Stimulated activated CD4-positive, alpha-beta T cell treated with anti-CD3 and anti-CD28 coated beads, Interleukin-4, amount 100 ng/mL, for 24 hours (primary cell): ENCODE results near the gene COL24A1.

Experiments used
- DNase-seq: peaks from one replicate; pipeline ENCODE4 v3.0.0-alpha.2; 2020

Gene COL24A1

DNA sequence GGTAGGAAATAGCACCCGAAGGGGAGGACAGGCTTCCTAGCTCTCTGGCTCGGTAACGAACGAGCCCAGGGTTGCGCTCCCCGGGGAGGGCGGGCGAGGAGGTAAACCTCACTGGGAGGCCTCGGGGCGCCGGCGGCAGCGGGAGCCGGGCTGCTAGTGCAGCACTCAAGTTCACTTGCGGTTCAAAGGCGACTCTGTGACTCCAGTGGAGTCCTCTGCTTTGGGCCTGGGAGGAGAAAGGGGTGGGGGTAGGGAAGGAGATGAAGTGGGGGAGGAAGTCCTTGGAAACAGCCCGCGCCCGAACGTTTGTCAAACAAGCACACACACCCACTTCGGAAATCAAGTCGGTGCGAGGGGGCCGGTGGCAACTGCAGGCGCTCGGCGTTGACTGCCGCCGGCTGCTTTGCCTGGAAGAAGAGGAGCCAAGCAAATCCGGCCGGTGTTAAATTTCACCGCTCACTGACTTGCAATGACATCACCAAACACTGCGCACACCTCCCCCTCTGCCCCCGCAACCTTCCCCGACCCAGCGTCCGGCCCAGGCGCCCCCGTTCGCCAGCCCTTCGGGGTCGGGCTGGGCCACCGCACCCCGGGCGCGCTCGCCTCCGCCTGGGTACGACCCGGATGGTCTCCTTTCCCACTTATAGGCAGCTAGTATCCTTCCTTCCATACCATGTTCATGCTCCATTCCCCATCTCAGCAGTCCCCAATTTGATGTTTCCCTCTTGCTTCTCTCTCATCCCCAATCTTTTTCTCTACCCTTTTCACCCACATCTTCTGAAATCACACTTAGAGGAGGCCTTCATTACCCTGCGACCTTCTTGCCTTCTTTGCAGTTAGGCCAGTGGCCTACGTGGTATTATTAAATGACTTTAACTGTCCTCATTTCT is at the start of gene COL24A1:
TSS of gene COL24A1 (minus strand) at position 207 of the 890 bp plus-strand sequence. CDS start 376 bp downstream, outside the sequence.
- DNase-seq, result no peak

DNA sequence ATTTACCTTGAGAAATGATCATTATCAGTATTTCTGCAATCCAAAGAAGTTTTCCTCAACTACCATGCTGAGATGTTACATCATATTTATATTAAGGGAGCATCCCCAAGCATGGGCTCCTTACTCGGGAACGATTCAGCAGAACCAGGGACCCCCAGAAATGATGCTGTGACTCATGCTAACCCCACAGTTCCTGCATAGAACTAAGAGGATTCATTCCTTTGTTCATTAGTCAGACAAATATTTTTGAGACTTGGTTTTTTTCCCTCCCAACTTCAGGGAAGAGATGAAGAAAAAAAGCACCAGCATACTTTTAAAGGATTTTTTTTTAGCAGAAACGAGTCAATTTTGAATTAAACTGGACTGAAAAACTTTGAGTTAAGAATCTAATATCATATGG is 49.2 kb upstream of the COL24A1 start:
- DNase-seq, result no peak

DNA sequence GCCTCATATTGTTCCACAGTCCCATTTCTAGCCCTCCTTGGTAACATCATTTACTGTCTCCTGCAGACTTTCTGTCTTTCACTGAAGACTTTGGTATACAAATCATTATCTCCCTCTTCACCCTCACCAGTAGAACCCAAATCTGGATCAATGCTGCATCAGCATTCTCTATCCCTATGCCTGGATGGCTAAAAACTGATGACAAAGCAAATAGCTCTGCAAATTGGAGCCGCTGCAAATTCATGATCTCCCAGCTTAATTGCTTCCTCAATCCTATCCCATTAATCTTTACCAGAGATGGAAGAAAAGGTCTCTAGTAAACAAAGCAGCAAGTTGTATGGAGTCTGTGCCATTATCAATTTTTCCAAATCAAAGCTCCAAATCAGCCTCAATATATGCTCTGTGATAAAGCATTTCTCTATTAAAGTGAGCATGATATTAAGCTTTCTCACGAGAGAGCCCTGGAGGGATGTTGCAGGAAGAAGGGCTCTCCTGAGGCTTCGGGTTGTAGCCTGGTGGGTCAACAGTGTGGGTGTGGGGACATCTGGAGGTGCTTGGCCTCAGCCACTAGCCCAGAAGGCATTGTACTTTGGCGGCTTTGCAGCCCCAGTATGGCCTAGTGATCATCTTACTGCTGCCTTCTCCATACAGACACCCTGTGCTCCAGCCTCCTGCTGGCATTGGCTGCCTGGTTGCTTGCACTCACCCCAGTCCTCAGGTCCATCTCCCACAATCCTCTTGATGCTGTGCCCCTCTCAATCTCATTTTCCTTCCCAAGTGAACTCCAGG is 46.2 kb upstream of the COL24A1 start:
- no peak for DNase-seq

DNA sequence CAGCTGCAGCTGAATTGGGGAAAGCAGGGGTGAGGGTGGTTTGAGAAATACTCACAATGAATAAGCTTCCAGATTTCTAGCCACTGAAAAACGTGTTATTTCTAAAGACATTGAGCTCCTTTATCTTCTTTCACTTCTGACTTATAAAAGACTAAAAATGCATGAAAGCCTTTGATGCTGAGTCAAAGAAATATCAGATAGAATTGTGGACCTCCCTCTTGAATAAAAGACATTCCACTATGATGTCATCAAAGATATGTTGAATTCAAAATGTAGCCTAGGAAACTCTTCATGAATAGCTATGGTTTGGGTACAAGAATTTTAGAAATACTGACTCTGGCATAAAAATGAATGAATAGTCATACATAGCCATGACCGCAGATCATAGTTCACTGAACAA is 44.7 kb upstream of the COL24A1 start:
- no peak for DNase-seq

DNA sequence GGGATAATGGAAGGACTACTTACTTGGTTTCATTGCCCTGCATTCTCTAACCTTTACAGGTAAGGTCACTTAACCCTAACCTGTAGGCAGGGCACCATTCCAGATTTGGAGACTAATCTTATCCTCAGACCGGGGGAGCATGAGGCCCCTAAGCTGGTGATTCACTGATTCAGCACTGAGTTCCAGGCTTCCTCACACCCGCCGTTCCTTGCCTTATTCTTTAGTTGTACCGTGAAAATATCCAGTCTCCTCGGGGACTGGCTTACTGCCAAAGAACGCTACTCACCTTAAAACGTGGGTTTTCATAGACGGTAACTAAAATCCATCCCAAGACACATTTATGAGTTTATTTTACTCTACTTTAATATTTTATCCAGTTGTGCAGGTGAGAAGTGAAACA is 44.3 kb upstream of the COL24A1 start:
- no peak for DNase-seq

DNA sequence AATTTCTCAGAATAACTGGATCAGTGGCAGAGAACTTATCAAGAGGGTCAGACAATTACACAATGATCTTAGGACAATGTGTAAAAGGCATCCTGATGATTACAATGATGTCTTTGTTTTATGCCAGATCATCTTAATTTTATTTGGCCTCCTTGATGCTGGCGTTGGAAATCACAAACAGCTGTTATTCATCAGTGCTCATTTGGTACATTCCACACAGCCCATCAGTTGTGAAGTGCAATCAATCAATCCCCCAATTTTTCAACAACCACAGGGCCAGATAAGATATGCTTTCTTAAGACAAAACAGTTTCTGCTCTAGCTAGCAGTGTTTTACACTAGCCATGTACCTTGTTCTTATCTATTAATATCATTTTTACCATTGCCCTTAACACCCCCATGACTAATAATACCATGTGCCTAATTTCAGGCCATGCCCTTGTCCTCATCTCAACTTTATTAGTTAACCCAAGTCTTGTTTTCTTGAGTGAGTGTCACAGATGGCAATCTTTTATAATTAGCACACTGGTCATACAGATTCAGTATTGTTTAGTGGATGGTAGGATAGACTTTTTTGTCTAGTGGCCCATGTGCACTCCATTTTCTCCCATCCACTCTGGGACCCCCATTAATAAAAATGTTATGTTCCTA is 40.8 kb upstream of the COL24A1 start:
- no peak for DNase-seq

DNA sequence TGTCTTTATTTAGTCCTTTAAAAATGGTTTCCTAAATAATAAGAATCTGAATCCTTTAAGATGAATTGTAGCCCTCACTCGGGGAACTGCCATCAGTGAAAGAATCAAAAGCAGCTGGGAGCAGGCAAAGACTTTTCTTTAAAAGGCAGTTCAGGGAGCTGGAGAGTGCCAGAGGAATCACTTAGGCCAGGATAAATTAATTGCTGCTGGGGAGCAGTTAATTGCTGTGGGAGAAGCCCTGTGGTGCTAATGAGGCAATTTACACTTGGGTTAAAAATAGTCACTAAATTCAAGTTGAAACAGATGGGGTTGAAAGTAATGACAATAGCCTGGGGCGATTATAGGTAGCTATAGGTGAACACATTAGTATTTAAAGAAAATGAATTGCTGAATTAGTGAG is 38.7 kb upstream of the COL24A1 start:
- DNase-seq, result no peak

DNA sequence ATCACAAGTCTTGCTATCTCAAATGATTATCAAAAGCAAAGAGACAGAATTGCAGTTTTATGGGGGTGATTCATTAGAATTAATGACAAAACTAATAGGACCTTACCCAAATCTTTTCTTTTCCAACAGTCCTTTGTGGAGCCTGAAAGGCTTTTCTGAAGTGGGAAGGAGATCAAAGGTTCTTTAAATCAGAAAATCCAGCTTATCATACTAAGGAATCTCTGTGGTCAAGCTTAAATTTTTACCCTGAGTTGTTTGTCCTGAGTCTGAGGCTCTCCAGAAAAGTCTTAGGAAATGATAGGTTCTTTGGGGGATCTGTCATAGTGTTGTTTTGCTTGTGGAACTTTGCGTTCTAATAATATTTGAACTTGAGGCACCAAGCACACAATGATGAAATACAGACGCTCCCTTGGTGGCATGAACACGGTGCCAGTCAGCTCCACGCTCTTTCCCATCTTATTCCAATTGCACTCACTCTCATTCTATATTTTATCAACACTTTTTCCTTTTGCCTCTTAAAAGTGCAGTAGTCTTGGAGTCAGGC is 38.0 kb upstream of the COL24A1 start:
- DNase-seq, result no peak

DNA sequence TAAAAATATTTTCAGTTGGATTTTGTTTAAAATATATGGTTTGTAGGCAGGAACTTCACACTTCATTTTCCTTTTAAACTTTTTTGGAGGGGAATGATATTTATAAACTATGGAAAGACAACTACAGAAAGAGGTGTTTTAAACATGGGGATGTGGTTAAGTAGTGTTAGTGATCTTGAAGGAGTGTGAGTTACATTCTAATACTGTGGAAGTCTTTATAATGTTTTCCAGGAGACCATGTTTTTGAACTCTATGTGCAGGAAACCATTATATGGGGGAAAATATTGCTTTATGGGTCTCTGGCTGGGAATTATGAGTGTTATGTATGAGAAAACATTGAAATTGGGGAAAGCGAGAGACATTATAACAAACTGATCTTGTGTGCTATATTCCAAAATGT is 35.8 kb upstream of the COL24A1 start:
- no peak for DNase-seq

DNA sequence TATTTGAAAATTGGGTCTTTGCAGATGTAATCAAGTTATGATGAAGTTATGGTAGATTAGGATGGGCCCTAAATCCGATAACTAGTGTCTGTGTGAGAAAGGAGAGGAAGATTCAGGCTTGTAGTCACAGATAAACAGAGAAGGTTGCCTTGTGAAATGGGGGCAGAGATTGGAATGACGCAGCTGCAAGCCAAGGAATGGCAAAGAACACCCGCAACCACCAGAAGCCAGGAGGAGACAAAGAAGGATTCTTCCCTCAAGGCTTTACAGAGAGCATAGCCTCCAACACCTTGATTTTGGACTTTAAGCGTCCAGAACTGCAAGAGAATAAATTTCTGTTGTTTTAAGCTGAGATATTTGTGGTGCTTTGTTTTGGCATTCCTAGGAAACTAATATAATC is 35.4 kb upstream of the COL24A1 start:
- no peak for DNase-seq

DNA sequence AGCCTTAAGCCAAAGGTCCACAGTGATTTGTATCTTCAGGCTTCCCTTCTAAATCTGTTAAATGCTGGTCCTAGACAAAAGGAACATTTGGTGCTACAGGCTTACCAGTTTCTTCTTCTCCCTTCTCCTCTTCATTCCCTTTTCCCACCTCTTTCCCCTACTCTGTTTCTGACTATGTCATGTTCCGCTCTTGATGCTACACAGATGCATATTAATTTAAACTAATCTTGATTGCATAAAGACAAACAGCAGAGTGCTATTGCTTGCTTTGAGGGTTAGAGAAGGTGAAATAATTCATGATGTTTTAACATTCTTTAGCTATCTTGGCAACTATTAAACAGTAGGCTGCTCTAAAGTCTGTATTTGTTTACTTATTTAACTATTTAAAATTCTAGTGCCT is 34.3 kb upstream of the COL24A1 start:
- DNase-seq, result no peak

DNA sequence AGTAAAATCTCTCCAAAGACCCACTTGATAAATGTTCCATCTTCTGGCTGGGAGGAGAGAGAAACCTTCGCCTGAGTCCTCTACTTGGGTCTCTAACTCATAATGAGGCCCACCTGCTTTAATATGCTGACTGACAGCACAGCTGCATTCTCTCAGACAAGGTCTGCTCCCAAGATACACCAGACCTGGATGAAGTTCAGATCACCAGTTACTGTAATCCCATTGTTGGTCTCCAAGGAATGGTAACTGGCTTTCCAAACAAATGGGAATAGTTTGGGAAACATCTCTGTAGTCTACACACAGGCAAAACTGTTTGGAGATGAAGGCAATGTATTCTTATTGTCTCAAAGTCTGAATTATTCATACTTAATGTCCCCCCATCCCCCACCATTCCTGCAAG is 27.9 kb upstream of the COL24A1 start:
- no peak for DNase-seq

DNA sequence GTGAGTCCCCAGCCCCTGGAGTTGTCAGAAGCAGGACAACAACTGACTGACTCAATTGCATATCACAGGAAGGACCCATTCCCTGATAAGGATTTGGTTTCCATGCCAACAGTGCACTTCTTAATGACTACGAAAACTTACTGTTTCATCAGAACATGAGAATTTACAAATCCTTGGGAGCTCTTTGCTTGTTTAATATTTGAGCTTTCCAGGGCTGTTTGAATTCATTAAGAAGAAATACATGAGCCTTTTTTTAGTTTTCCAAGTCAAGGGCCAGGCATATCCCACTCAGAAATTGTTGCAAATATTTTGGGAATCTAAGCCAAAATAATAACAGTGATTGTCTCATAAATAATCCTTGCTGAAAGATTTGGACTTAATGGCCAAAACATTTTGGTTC is 27.2 kb upstream of the COL24A1 start:
- DNase-seq, result no peak

DNA sequence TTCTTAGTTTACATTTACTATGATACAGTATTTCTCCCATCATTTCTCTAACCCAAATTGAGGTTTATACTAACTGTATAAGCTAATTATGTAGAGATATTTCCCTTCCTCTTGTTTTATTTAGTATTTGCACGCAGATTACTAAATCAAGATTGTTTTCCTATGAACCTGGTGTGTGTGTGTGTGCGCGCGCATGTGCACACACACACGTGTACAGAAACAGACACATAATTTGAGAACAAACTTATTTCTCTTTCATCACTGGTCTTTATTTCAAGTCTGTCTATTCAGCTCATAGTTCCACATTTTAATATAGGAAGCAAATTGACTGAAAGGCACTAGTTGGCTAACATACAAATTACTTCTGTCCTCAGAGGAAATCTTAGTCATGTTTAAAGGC is 19.7 kb upstream of the COL24A1 start:
- DNase-seq, result no peak

DNA sequence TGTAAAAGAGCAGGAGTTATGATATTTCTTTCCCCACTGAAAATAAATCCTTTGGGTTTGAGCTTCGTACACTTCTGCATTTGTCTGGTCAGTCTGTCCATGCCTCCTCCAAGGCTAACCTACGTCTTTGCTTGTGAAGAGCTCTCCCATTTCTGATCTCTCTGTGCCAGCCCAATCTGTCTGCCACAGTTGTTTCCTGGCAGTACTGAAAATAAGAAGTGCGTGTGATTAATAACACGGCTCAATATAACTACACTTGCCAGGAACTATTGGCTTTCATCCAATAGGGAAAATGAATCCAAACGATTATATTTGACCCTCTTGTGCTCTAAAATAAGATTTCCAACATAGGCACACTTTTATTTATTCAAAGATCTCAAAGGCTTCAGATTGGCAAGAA is 19.2 kb upstream of the COL24A1 start:
- DNase-seq, result no peak

DNA sequence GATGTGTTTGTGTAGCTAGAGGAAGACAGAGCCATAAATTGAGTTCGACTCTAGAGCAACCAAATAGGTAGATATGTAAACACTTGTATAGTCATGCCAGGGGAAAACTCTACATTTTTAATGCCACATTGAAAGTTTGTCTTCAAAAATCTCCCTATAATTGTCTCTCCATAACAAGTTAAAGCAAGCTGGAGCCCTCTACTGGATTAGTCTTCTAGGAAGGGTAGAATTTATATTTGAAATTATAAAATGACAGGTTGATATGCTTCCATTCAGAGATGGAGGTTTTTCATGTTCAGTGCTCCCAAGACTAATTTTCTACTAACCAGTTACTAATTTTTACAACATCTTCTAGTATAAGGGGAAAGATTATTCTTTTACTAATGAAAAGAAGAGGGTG is 13.1 kb upstream of the COL24A1 start:
- no peak for DNase-seq

DNA sequence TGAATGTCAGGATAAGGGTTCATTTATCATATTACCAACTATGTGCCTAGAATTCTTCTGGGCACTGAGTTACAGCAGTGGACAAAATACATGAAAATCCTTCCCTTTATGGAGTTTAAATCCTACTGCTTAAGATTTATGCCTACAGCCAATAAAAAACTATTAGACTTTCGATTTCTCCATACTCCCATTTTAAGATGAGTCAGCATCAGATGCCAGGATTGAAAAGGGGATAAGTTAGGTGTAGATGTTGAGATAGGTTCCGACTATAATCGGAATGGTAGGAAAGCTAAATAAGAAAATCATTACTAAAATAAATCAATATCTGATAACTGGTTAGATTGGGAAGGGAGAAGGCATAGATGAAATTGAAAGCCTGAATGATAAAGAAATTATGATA is 3.2 kb upstream of the COL24A1 start:
- no peak for DNase-seq

DNA sequence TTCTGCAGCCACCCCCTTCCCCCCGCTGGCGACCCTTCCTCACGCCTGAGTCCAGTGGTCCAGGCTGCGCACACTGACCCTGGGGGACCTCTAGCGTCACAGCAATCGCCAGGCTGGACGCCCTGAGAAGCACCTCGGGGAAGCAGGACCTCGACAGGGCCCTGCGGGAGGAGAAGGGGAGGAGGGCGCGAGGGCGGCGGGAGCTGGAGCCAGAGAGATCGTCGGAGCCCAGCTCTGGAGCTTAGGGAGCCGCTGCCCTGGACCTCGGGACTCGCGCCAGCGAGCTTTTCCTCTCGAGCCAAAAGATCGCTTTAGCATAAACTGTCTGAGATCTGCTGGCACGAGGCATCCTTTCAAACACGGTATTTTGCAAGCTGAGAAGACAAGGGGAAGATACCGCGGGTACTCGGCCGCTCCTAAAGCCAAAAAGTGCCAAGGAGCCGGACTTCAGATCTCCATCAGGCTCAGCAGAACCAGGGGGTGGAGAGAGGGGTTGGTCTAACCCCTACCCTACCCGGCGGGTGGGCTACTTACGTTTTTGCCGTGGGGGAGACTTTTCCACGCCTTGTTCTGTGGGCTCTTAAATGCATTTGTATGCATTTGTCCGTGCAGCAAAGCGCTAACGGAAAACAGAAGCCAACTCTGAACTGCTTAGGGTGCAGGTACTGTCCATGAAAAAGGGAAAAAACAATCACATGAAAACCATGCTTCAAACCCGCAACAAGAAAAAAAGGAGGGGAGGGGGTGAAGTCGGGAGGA is 586 bp downstream of the COL24A1 start:
- no peak for DNase-seq

DNA sequence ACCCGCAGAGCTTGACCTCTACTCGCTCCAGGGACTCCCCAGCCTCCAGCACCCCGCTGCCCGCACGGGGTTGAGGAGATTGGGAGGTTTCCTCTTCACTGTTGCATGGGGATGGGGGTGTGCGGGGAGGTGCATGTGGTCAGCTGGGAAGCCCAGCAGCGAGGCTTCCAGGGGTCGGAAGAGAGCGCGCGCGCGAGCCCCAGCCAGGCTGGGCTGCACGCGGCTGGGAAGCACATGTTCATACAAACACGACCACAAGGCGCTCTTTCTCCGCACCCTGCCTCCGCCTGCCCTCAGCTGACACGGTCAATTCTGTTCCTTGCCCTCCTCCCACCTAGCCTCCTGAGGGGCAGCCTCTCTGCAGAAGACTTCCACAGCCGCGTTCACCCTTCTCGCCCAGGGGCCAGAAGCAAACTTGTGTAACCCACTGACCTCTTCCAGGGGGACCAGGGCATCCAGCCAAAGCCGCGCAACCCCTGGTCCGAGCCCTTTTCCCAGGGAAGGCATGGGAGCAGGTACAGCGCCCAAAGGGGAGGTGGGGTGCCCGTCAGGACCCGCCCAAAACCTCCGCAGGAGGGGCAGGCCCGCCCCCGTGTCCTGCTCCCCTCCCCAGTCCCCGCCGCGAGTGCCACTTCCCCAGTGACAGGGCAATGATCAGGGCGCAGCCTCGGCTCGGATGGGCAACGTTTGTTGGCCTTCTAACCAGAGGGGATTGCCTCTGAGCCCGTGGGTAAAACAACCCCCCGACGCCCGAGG is 1.3 kb downstream of the COL24A1 start:
- DNase-seq, result no peak

DNA sequence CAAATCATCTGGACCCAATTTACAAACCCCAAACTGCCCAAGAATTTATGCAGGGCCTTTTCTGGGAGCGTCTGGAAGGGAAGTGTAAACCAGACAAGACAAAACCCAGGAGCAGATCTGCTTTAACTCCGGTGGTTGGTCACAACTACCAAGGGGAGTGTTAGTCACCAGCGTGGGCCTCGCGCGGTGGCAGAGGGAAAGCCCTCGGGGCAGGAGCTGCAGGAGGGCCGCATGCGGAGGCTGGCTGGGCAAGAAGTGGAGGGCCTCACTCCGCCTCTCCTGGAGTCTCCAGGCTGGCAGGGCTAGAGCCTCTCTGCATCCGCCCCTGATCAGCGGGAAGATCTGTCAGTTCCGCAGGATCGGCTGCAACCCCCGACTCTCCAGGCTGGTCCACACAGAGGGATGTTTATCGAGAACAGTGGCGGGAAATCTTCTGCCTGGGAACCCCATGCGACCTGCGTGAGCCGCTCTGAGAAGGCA is 2.0 kb downstream of the COL24A1 start:
- DNase-seq, result no peak

DNA sequence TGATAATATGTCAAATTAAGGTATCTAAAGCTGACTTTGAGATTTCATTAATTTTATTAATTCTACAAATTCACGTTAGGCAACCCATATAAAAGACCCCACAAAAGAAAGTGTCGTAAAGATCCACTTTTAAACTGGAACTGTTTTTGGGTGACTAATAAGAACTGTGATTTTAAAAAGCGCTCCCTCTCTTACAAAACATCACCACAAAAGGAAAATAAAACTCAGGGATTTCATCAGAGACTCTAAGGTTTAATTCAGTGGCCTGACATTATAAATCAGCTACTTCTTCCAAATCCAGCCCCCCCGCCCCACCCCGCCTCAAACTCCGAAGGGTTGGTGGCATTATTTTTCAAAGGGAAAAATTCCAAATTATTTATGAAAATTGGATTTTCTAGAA is 2.7 kb downstream of the COL24A1 start:
- DNase-seq, result no peak

DNA sequence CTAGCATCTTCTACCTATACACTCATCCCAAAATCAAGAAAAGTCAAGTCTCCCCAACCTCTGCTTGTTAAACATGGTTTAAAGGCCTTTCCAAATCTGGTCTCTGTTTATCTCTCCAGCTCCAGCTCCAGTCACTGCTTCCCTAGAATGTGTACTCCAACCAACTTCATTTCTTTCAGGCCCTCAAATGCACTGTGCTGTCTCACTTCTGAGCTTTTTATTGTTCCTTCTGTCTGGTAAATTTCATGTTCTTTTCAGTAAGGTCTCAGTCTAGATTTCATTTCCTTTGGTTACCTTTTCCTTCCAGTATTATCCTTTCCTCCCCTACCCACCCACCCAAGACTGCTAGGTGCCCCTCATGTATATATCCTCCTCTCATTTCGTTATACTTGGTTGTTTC is 3.7 kb downstream of the COL24A1 start:
- DNase-seq, result no peak
